ENCODE data around the gene UBE2O.

DNA sequence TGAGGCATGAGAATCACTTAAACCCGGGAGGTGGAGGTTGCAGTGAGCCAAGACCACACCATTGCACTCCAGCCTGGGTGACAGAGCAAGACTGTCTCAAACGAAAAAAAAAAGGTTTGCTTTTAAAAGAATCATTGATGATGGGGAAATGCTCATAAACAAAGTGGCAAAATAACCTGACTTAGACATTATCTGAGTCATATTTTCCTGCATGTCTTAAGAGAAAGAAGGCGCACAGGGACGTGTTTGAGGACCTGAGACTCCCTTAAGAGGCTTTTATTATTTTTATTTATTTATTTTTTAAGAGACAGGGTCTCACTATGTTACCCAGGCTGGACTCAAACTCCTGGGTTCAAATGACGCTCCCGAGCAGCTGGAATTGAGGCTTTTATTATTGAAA is 93.6 kb downstream of the UBE2O start:
- TF ChIP-seq, protein P1, sequence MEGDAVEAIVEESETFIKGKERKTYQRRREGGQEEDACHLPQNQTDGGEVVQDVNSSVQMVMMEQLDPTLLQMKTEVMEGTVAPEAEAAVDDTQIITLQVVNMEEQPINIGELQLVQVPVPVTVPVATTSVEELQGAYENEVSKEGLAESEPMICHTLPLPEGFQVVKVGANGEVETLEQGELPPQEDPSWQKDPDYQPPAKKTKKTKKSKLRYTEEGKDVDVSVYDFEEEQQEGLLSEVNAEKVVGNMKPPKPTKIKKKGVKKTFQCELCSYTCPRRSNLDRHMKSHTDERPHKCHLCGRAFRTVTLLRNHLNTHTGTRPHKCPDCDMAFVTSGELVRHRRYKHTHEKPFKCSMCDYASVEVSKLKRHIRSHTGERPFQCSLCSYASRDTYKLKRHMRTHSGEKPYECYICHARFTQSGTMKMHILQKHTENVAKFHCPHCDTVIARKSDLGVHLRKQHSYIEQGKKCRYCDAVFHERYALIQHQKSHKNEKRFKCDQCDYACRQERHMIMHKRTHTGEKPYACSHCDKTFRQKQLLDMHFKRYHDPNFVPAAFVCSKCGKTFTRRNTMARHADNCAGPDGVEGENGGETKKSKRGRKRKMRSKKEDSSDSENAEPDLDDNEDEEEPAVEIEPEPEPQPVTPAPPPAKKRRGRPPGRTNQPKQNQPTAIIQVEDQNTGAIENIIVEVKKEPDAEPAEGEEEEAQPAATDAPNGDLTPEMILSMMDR (conservative IDR thresholded peaks at IDR 0.05 in 1 of 2, IDR thresholded peaks at IDR 0.05 in 1 of 2; ENCODE audit: low read depth in 1 of 2, low read length in 2 of 2): no peak
- no peak for TF ChIP-seq EZH2 (IDR thresholded peaks at IDR 0.05; ENCODE audit: low read length, missing control alignments)

All from fibroblast of lung (primary cell).